Mononuclear cell (primary cell): ENCODE results near the gene KHDC1. TPM values are rescaled to one million over a fixed set of nuclear protein-coding genes. Genes with fewer than 3 reads are reported as not detected.
"Not testable (repeated sequence)": the region's sequence is repeated elsewhere in the genome, so short reads cannot be mapped to it uniquely, and the experiment has no call there.

Source experiments
- H3K27me3 ChIP-seq: 2 replicates; pipeline ENCODE4 v1.6.0; 2011; ENCODE audit warnings: low read length, control low read depth; ENCODE audit not compliant: insufficient read depth
- H3K4me1 ChIP-seq: 2 replicates; pipeline ENCODE4 v1.5.1; 2011; ENCODE audit warnings: mild to moderate bottlenecking, low read length, control low read depth; ENCODE audit not compliant: insufficient read depth
- H3K4me3 ChIP-seq: 2 replicates; pipeline ENCODE4 v1.5.1; 2011; ENCODE audit warnings: mild to moderate bottlenecking, low read length, moderate library complexity
- H3K9me3 ChIP-seq: 2 replicates; pipeline ENCODE4 v1.5.1; 2011; ENCODE audit warnings: low read depth, mild to moderate bottlenecking, control low read depth, low read length
- total RNA-seq: library from RNA; depleted of rRNA; stranded (reverse); fragments of >200 nt; gene quantifications from one replicate; pipeline ENCODE4 v1.2.3, GENCODE V29; 2012

Gene KHDC1, protein sequence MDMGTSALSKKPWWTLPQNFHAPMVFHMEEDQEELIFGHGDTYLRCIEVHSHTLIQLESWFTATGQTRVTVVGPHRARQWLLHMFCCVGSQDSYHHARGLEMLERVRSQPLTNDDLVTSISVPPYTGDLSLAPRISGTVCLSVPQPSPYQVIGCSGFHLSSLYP
- total RNA-seq: 0.21 TPM

DNA sequence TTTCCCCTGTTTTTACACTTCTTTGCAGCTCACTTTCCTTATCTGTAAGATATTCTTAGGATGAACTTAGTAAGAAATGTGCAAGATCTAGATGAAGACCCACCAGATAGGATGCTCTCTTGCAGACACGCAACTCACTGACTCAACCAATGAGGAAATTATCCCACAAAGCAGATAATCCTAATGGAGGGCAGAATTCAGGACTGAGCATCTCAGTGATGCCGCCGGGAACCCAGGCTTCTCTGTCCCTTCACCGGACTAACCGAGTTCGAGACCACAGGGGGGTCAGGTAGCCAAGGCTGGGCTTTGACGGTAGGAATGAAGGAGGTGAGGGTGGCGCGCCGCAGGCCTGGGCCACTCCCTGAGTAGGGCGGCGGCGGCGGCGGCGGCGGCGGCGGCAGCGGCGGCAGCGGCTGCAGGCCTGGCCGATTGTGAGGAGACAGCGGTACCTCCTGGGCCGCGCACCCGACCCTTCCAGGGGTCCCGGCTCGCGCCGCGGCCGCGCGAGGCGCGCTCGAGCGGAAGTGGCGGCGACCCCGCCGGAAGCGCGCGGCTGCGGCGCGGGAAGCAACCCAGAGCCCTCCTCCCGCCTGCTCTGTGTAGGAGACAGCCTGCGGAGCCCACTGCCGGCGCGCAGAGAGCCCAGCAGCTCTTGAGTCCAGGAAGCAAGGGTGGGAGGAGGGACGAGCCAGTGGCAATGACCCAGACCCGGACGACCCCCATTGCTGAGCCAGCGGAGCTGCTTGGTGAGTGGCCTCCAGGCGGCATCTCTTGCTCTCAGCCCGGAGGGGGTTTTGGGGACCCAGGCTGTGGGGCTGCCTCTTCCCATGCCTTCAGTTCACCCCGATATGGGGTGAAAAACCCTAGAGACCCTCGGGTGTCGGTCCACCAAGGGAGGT is at the start of gene KHDC1:
TSS of gene KHDC1 (minus strand) at position 526 of the 899 bp plus-strand sequence. CDS start 20,679 bp downstream, outside the sequence.
- Histone ChIP-seq H3K9me3 (no peaks in the 10 kb centered on the region), H3K4me3 (peak within 1 kb of the TSS; percentile 61), H3K4me1 (peaks cover 9% of the 10 kb centered on the region), H3K27me3 (no peaks in the 10 kb centered on the region)

DNA sequence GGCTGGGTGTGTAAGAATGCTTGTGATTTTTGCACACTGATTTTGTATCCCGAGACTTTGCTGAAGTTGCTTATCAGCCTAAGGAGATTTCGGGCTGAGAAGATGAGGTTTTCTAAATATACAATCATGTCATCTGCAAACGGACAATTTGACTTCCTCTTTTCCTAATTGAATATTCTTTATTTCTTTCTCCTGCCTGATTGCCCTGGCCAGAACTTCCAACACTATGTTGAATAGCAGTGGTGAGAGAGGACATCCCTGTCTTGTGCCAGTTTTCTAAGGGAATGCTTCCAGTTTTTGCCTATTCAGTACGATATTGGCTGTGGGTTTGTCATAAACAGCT is 47.5 kb upstream of the KHDC1 start:
- not testable (repeated sequence) for H3K9me3 ChIP-seq
- peaks cover 14% of the 10 kb centered on the region for H3K27me3 ChIP-seq
- H3K4me3 ChIP-seq: peak overlapping the region; percentile 68
- H3K4me1 ChIP-seq: peaks cover 19% of the 10 kb centered on the region

DNA sequence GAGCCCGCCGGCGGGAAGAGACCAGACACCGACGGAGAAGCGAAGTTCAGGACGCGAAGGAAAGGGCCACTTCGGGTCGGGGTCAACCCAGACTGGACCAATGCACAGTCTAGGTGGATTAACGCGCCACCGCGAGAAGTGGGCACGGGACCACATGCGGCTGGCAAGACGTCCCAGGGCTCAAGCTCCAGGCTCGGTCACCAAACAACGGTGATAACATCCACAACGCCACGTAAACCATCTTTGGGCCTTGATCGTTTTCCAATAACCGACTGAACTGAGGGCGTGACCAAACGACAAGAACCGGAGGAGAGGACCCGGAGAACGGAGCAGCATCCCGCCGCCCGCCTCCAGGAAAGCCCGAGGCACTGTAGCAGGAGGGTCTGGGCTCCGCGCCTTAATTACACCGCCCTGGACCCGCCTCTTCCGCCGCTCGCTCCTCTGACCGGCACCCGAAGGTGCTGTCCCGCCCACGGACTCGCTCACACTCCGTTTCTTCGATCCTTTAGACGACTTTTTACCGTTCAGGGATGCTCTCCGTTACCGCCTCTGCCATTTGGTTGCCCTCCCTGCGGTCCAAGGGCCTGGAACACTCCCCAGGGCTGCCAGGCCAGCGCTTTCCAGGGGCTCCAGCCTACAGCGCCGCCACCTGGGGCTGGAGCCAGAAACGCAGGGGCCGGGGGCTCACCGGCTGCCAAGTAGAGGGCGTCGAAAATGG is 46.9 kb upstream of the KHDC1 start:
- Histone ChIP-seq H3K4me1 (peaks cover 16% of the 10 kb centered on the region), H3K9me3 (no peaks in the 10 kb centered on the region), H3K4me3 (peak overlapping the region; percentile 68), H3K27me3 (peaks cover 9% of the 10 kb centered on the region)

DNA sequence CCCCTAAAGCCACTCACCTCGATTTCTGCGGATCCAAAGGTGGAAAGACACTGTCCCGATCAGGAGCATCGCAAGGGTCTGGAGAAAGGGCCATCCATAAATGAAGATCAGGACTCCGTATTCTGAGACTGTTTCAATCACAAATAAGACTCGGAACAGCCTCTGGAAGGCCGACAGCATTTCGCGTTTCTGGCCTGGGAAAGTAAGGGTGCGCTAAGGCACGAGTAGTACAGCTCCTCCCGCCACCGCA is 46.5 kb upstream of the KHDC1 start:
- H3K9me3 ChIP-seq: no peaks in the 10 kb centered on the region
- H3K4me3 ChIP-seq: peak overlapping the region; percentile 68
- H3K4me1 ChIP-seq: peaks cover 12% of the 10 kb centered on the region
- peaks cover 4% of the 10 kb centered on the region for H3K27me3 ChIP-seq

DNA sequence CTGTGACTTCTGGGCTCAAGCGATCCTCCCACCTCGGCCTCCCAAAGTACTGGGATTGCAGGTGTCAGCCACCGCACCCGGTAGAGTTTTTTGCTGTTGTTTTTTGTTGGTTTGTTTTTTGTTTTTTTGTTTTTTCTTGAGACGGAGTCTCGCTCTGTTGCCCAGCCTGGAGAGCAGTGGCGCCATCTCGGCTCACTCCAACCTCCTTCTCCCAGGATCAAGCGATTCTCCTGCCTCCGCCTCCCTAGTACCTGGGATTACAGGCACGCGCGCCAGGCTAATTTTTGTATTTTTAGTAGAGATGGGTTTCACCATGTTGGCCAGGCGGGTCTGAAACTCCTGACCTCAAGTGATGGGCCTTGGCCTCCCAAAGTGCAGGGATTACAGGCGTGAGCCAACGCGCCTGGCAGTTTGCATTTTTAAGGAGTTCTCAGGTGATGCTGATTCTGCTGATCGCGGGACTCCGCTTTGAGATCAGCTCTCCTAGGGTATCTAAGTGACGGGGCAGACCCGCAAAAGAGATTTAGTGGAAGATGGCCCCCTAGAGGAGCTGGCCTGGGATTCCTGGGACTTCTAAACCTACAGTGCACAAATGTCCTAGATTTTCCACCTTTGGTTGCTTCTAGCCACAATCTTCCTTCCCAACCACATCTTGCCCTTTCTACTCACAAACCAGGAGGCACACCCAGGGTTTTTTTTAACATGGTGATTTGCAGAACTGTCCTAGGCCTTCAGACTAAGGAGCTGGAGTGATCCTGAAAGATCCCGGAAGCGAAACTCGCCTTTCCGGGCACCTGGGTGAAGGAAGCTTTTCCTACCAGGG is 45.9 kb upstream of the KHDC1 start:
- Histone ChIP-seq H3K27me3 (no peaks in the 10 kb centered on the region), H3K9me3 (no peaks in the 10 kb centered on the region), H3K4me1 (peaks cover 12% of the 10 kb centered on the region), H3K4me3 (peak overlapping the region; percentile 68)

DNA sequence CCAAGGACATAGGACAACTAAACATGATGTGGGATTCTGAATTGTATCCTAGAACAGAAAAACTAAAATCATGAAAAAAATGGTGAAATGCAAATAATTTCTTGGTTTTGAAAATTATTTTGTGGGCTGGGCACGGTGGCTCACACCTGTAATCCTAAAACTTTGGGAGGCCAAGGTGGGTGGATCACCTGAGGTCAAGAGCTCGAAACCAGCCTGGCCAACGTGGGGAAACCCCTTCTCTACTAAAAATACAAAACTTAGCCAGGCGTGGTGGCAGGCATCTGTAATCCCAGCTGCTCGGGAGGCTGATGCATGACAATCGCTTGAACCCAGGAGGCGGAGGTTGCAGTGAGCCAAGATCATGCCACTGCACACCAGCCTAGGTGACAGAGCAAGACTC is 40.8 kb upstream of the KHDC1 start:
- not testable (repeated sequence) for H3K4me1 ChIP-seq, H3K4me3 ChIP-seq, H3K27me3 ChIP-seq, H3K9me3 ChIP-seq

DNA sequence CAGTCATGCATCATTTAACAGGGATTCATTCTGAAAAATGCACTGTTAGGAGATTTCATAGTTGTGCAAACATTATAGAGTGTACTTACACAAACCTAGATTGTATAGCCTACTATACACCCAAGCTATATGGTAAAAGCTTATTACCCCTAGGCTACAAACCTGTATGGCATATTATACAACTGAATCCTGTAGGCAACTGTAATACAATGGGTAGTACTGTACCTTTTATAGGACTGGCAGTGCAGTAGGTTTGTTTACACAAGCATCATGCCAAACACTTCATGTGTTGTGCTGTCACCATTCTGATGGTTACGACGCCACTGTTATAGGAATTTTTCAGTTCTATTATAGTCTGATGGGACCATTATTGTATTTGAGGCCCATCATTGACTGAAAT is 39.3 kb upstream of the KHDC1 start:
- Histone ChIP-seq H3K4me3 (no peak overlapping the region), H3K4me1 (no peaks in the 10 kb centered on the region), H3K27me3 (no peaks in the 10 kb centered on the region), H3K9me3 (no peaks in the 10 kb centered on the region)

DNA sequence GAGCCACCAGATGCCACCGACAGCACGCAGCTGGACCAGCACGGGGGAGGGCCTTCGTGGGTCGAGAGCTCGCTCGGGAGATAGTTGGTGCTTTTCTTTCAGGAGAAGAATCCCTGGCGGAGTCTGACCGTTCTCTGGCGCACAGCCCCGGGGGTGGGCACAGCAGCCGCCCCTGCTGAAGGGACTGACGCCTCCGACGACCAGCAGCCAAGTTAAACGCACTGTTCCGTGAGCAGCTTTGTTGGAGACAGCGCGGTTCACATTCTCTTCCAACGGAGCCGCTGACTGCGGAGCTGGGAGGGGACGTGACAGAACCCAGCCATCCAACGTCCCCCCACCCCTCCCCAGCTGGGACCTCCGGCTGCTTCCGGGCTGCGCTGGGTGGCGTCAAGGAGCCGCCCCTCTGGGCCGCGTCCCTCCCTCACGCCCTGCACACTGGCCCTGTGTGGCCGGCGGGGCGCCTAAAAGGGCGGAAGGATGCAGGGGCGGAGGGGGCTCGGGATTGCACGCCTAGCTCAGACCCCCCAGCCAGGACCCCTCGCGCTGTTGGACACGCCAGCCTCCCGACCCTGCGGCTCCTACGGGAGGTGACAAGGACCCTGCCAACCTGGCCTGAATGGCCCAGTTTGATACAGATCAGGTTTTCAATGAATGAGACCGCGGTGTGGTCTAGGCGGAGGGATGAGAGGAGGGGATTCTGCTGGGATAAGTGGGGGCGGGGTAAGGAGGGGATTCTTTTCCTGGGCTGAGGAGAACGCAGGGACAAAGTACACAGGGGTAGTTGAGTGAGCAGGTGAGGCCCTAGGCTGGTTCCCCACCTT is 36.4 kb upstream of the KHDC1 start:
- Histone ChIP-seq H3K27me3 (no peaks in the 10 kb centered on the region), H3K9me3 (no peaks in the 10 kb centered on the region), H3K4me1 (no peaks in the 10 kb centered on the region), H3K4me3 (no peak overlapping the region)

DNA sequence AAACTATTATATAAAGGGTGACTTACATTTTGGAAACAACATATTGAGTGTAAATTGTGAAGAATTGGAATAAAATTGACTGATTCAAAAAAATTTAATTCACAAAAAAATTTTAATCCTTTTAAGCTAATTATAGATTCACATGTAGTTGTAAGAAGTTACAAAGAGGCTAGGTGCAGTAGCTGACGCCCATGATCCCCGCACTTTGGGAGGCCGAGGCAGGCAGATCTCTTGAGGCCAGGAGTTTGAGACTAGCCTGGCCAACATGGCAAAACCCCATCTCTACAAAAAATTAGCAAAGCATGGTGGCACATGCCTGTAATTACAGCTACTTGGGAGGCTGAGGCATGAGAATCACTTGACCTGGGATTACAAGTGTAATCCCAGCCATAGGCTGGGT is 30.3 kb upstream of the KHDC1 start:
- Histone ChIP-seq H3K4me3 (no peak overlapping the region), H3K27me3 (no peaks in the 10 kb centered on the region), H3K9me3 (no peaks in the 10 kb centered on the region), H3K4me1 (no peaks in the 10 kb centered on the region)

DNA sequence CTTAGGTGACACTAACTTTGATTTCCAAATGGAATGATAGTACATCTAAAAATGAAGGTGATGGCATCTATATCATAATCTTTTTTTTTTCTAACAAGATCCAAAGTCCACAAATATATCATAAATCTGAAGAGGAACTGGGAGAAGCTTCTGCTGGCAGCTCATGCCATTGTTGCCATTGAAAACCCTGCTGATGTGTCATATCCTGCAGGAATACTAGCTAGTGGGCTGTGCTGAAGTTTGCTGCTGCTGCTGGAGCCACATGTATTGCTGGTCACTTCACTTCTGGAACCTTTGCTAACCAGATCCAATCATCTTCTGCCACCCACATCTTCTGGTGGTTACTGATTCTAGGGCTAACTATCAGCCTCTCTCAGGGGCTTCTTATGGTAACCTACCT is 27.4 kb upstream of the KHDC1 start:
- no peaks in the 10 kb centered on the region for H3K9me3 ChIP-seq
- H3K4me3 ChIP-seq: no peak overlapping the region
- H3K27me3 ChIP-seq: no peaks in the 10 kb centered on the region
- H3K4me1 ChIP-seq: no peaks in the 10 kb centered on the region

DNA sequence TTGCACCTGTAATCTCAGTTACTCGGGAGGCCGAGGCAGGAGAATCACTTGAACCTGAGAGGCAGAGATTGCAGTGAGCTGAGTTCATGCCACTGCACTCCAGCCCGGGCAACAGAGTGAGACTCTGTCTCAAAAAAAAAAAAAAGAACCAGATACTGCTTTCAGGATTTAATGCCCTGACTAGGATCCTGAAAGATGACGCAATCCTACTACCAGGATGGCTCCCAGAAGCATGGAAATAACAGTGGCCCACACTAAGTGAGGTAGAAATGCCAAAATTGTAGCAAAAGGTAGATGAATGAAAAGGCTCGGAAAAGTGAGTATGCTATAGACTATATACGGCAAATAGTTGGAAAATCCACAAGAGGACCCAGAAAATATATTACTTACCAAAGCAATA is 23.8 kb upstream of the KHDC1 start:
- H3K4me3 ChIP-seq: no peak overlapping the region
- no peaks in the 10 kb centered on the region for H3K9me3 ChIP-seq
- H3K4me1 ChIP-seq: no peaks in the 10 kb centered on the region
- H3K27me3 ChIP-seq: no peaks in the 10 kb centered on the region

DNA sequence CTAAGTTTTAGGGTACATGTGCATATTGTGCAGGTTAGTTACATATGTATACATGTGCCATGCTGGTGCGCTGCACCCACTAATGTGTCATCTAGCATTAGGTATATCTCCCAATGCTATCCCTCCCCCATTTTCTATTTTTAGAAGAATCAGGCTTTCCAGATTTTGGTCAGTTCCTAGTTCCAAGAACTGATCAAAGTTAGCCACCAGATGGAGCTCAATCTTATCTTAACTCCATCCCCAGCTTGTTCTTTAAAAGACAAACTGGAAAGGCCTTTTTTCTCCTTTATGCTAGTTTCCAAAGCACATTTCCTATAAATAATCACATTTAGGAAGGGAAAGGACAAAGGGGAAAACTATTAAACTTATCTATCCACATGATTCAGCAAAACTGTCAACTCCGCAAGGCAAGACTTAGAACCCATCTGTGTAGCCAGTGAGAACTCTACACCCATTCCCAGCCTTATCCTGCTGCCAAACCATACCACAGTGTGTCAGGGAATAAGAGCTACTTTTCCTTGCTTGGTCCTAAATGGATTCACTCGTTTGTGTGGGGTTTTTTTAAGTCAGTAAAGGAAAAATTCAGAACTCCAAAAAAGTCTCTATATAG is 22.8 kb upstream of the KHDC1 start:
- Histone ChIP-seq H3K9me3 (no peaks in the 10 kb centered on the region), H3K27me3 (no peaks in the 10 kb centered on the region), H3K4me1 (no peaks in the 10 kb centered on the region), H3K4me3 (no peak overlapping the region)

DNA sequence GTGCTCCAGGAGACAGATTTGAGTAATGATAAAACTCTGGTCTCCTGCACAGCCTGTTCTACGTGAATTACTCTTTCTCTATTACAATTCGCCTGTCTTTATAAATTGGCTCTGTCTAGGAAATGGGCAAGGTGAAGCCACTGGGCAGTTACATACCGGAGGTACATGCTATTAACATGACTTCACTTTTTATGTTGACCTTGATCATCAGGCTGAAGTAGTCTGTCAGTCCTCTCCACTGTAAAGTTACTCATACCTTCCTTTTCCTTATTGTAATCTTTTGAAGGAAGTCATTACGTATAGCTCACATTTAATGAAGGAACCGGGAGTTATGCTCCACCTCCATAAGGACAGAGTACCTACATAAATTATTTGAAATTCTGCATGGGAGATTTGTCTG is 19.9 kb upstream of the KHDC1 start:
- Histone ChIP-seq H3K4me3 (no peak overlapping the region), H3K9me3 (no peaks in the 10 kb centered on the region), H3K4me1 (no peaks in the 10 kb centered on the region), H3K27me3 (no peaks in the 10 kb centered on the region)

DNA sequence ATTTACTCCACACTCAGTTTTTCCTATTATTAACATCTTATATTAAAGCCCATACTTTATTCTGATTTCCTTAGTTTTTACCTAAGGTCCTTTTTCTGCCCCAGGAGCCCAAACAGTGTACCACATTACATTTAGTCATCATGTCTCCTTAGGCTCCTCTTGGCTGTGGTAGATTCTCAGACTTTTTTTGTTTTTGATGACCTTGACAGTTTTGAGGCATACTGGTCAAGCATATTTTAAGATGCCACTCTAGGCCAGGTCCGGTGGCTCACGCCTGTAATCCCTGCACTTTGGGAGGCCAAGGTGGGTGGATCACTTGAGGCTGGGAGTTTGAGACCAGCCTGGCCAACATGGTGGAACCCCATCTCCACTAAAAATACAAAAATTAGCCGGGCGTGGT is 18.7 kb upstream of the KHDC1 start:
- not testable (repeated sequence) for H3K4me3 ChIP-seq, H3K27me3 ChIP-seq, H3K4me1 ChIP-seq, H3K9me3 ChIP-seq
